GM18526 (cell line): Measurements from ENCODE around the gene PPP1R13B.

Source experiments
- POLR2A ChIP-seq: IDR thresholded peaks from 3 replicates; pipeline ENCODE4 v1.6.1; 2011; ENCODE audit not compliant: insufficient read length; ENCODE audit errors: extremely low read depth

Gene PPP1R13B

GRCh38 chr14:103684471-103684870, 162.9 kb downstream of the PPP1R13B start:
- TF ChIP-seq POLR2A, result no peak
